B cell (primary cell): Measurements from ENCODE around the gene LRRC49. TPM values are rescaled to one million over a fixed set of nuclear protein-coding genes. Genes with fewer than 3 reads are reported as not detected.
"Not testable (repeated sequence)": the region's sequence is repeated elsewhere in the genome, so short reads cannot be mapped to it uniquely, and the experiment has no call there.

Experiments
- ATAC-seq: fragments of 200-7000 bp; cut with Tn5 transposase; one replicate; pipeline ENCODE4 v1.10.0; 2021; ENCODE audit warnings: low read depth, mild to moderate bottlenecking, moderate number of reproducible peaks, moderate library complexity
- CTCF ChIA-PET: fragments of 350-600 bp; sonication (Branson Sonifier 250); formaldehyde crosslinking; loops from one replicate; lab custom pipeline; 2021; ENCODE audit warnings: antibody characterized with exemption, inconsistent platforms; lab: Charles Lee
- POLR2A ChIA-PET: fragments of 350-600 bp; sonication (Branson Sonifier 250); formaldehyde crosslinking; loops from one replicate; lab custom pipeline; 2021; ENCODE audit warnings: antibody characterized with exemption; lab: Charles Lee
- DNase-seq: peaks from one replicate; pipeline ENCODE4 v3.0.0; 2013
- H2AFZ ChIP-seq: 2 replicates; pipeline ENCODE4 v1.6.1; 2012; ENCODE audit warnings: mild to moderate bottlenecking, low read depth, low read length; ENCODE audit not compliant: insufficient read depth, poor library complexity, severe bottlenecking
- H3K27ac ChIP-seq, 2 donors: 1 replicate in 1 of 2; 2 replicates in 1 of 2; pipeline ENCODE4 v1.5.1; 2012 to 2013; ENCODE audit warnings: low read length in 2 of 2, mild to moderate bottlenecking in 2 of 2, moderate library complexity in 1 of 2
- H3K27me3 ChIP-seq, 4 experiments: fragments of 200-600 bp in 1 of 4; sonication (generic) in 1 of 4; replicated peaks in 1 of 4; 1 replicate in 2 of 4; 2 replicates in 2 of 4; pipeline versions ENCODE4 v1.6.1 to v1.7.0; 2013 to 2016; ENCODE audit warnings: low read length in 3 of 4, mild to moderate bottlenecking in 2 of 4, mixed read lengths in 1 of 4, moderate library complexity in 1 of 4; ENCODE audit not compliant: insufficient read depth in 4 of 4, control insufficient read depth in 3 of 4; ENCODE audit errors: control extremely low read depth in 1 of 4
- H3K36me3 ChIP-seq, 2 experiments: replicated peaks in 1 of 2; 1 replicate in 1 of 2; 2 replicates in 1 of 2; pipeline versions ENCODE4 v1.6.1 to v1.7.1; 2013; ENCODE audit warnings: low read length in 1 of 2; ENCODE audit not compliant: insufficient read depth in 2 of 2, control insufficient read depth in 1 of 2; ENCODE audit errors: control extremely low read depth in 1 of 2, extremely low read depth in 1 of 2
- H3K4me1 ChIP-seq, 2 donors: fragments of 200-600 bp in 1 of 2; sonication (generic) in 1 of 2; 1 replicate in 1 of 2; 2 replicates in 1 of 2; pipeline versions ENCODE4 v1.5.1 to v1.6.1; 2013 to 2017; ENCODE audit warnings: low read length in 2 of 2; ENCODE audit not compliant: control insufficient read depth in 2 of 2, insufficient read depth in 2 of 2
- H3K4me2 ChIP-seq: replicated peaks from 2 replicates; pipeline ENCODE3; 2012; ENCODE audit warnings: mild to moderate bottlenecking, low read depth, low read length; ENCODE audit not compliant: poor library complexity, severe bottlenecking
- H3K4me3 ChIP-seq, 5 experiments: fragments of 200-600 bp in 1 of 5; sonication (generic) in 1 of 5; 1 replicate in 3 of 5; 2 replicates in 2 of 5; pipeline versions ENCODE4 v1.5.1 to v1.7.0; 2011 to 2016; ENCODE audit warnings: low read length in 4 of 5, mild to moderate bottlenecking in 4 of 5, low read depth in 2 of 5, control low read depth in 1 of 5, moderate library complexity in 1 of 5; ENCODE audit not compliant: insufficient read depth in 1 of 5; ENCODE audit errors: control extremely low read depth in 1 of 5, extremely low read depth in 1 of 5
- H3K79me2 ChIP-seq: fragments of 200-600 bp; sonication (generic); one replicate; pipeline ENCODE4 v1.6.0; 2016; ENCODE audit warnings: low read length; ENCODE audit not compliant: control insufficient read depth, insufficient read depth
- H3K9ac ChIP-seq: fragments of 200-600 bp; sonication (generic); 2 replicates; pipeline ENCODE4 v1.6.1; 2017; ENCODE audit warnings: mild to moderate bottlenecking, low read length, moderate library complexity
- H3K9me3 ChIP-seq, 3 donors: one replicate each; pipeline versions ENCODE4 v1.6.1 to v1.7.1; 2013; ENCODE audit warnings: low read length in 2 of 3; ENCODE audit not compliant: control insufficient read depth in 2 of 3, insufficient read depth in 1 of 3; ENCODE audit errors: control extremely low read depth in 1 of 3
- H4K20me1 ChIP-seq: 2 replicates; pipeline ENCODE4 v1.6.0; 2012; ENCODE audit warnings: mild to moderate bottlenecking, low read length; ENCODE audit not compliant: insufficient read depth, control insufficient read depth, poor library complexity, severe bottlenecking
- H3K27ac Mint-ChIP-seq: one replicate; pipeline ENCODE4 v1.8.0; 2021; ENCODE audit warnings: mixed read lengths
- H3K27me3 Mint-ChIP-seq: one replicate; pipeline ENCODE4 v1.8.0; 2021; ENCODE audit warnings: mixed read lengths
- H3K4me1 Mint-ChIP-seq: one replicate; pipeline ENCODE4 v1.8.0; 2021; ENCODE audit warnings: mixed read lengths
- H3K4me3 Mint-ChIP-seq: one replicate; pipeline ENCODE4 v1.8.0; 2021; ENCODE audit warnings: mixed read lengths
- H3K9me3 Mint-ChIP-seq: one replicate; pipeline ENCODE4 v1.8.0; 2022; ENCODE audit warnings: mixed read lengths; ENCODE audit not compliant: insufficient read depth
- EZH2 ChIP-seq: IDR thresholded peaks from 2 replicates; pipeline ENCODE4 v1.6.1; 2012; ENCODE audit warnings: borderline replicate concordance, low read depth, mild to moderate bottlenecking, moderate library complexity, low read length; ENCODE audit not compliant: insufficient read depth, poor library complexity, severe bottlenecking
- WGBS: methylation state at CpG from one replicate; pipeline ENCODE4 v1.1.5; 2013; ENCODE audit warnings: missing lambda C conversion rate; ENCODE audit not compliant: insufficient coverage; 5-methylcytosine and 5-hydroxymethylcytosine counted together
- intact Hi-C: fragments of 100-400 bp; cut with micrococcal nuclease; formaldehyde crosslinking; loops from one replicate; pipeline ENCODE4 v1.10.0; 2022
- polyA plus RNA-seq: library from polyadenylated mRNA; depleted of rRNA; stranded (reverse); fragments of >200 nt; gene quantifications from 2 replicates; pipeline ENCODE4 v1.2.3, GENCODE V29; 2012
- total RNA-seq, 2 donors: library from RNA; stranded (reverse); fragments of 120-200 nt in 1 of 2; gene quantifications; 1 replicate in 1 of 2; 2 replicates in 1 of 2; pipeline versions ENCODE4 v1.2.3 to v1.2.4, GENCODE V29; 2013 to 2022
- TF ChIP-seq, protein P1 (sequence below): fragments of 200-600 bp; IDR thresholded peaks from one replicate; pipeline ENCODE4 v1.8.0; 2022; ENCODE audit warnings: antibody characterized with exemption, mild to moderate bottlenecking

The LRRC49 gene
- total and polyA plus RNA-seq, 2 donors (not counting 1 experiment from before 2014, with no cell fraction given) = 0.22 to 1.4 TPM

GRCh38 chr15:71003319-71003718 lies 110.7 kb downstream of the LRRC49 start:
- CTCF ChIA-PET = no interaction called here
- H3K4me3 Mint-ChIP-seq = no peak overlapping the region
- Histone ChIP-seq H3K9ac (no peak overlapping the region), H3K9me3 (peaks cover 1 to 11% (median 4%) of the 10 kb centered on the region in 3 donors), H3K36me3 (no peaks in the 10 kb centered on the region), H3K4me1 (no peaks in the 10 kb centered on the region), H3K27me3 (no peaks in the 10 kb centered on the region), H4K20me1 (no peaks in the 10 kb centered on the region), H3K4me3 (no peak overlapping the region), H2AFZ (no peak overlapping the region), H3K79me2 (no peaks in the 10 kb centered on the region), H3K4me2 (no peak overlapping the region), H3K27ac (no peak overlapping the region)
- H3K27ac Mint-ChIP-seq = no peak overlapping the region
- no peak for TF ChIP-seq EZH2
- TF ChIP-seq, protein P1, sequence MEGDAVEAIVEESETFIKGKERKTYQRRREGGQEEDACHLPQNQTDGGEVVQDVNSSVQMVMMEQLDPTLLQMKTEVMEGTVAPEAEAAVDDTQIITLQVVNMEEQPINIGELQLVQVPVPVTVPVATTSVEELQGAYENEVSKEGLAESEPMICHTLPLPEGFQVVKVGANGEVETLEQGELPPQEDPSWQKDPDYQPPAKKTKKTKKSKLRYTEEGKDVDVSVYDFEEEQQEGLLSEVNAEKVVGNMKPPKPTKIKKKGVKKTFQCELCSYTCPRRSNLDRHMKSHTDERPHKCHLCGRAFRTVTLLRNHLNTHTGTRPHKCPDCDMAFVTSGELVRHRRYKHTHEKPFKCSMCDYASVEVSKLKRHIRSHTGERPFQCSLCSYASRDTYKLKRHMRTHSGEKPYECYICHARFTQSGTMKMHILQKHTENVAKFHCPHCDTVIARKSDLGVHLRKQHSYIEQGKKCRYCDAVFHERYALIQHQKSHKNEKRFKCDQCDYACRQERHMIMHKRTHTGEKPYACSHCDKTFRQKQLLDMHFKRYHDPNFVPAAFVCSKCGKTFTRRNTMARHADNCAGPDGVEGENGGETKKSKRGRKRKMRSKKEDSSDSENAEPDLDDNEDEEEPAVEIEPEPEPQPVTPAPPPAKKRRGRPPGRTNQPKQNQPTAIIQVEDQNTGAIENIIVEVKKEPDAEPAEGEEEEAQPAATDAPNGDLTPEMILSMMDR = no peak
- ATAC-seq (no peak), DNase-seq (no peak)
- no peaks in the 10 kb centered on the region for H3K9me3 Mint-ChIP-seq
- intact Hi-C loops = no loop called here
- POLR2A ChIA-PET = no interaction called here
- H3K27me3 Mint-ChIP-seq = peaks cover 13% of the 10 kb centered on the region
- no peaks in the 10 kb centered on the region for H3K4me1 Mint-ChIP-seq

GRCh38 chr15:71004506-71004905 lies 111.9 kb downstream of the LRRC49 start:
- DNase-seq, intact Hi-C loops, H3K27ac ChIP-seq, H3K9ac ChIP-seq, ATAC-seq, H3K27me3 ChIP-seq, H3K79me2 ChIP-seq, POLR2A ChIA-PET, H3K27ac Mint-ChIP-seq, H3K4me2 ChIP-seq, H3K4me3 ChIP-seq, H3K36me3 ChIP-seq, H3K4me3 Mint-ChIP-seq, H2AFZ ChIP-seq, H3K9me3 Mint-ChIP-seq, CTCF ChIA-PET, H4K20me1 ChIP-seq, H3K9me3 ChIP-seq, H3K4me1 Mint-ChIP-seq, H3K4me1 ChIP-seq: not testable (repeated sequence)
- 80% methylated on average over 1 of the region's 4 CpGs for WGBS
- peaks cover 13% of the 10 kb centered on the region for H3K27me3 Mint-ChIP-seq
